ENCODE data around the gene UNC5A. TPM values are rescaled to one million over a fixed set of nuclear protein-coding genes. Genes with fewer than 3 reads are reported as not detected.

The UNC5A gene
- total and polyA plus RNA-seq, 7 donors = 0.03 to 0.25 (median 0.10) TPM; not detected in 4

- Histone ChIP-seq H3K4me1 (no peaks in the 10 kb centered on the region), H3K9me3 (no peaks in the 10 kb centered on the region), H3K4me3 (no peak overlapping the region), H3K36me3 (ENCODE audit: insufficient read depth in 1 of 2, low read depth in 1 of 2) (no peaks in the 10 kb centered on the region), H3K27me3 (ENCODE audit: insufficient read depth in 3 of 3, low read length in 2 of 3) (peaks cover 0 to 49% (median 6%) of the 10 kb centered on the region in 3 donors), H3K27ac (no peak overlapping the region)
- no peak for DNase-seq
- 67 to 75% (median 72%) methylated on average over 20 to 24 of the region's 24 CpGs for WGBS, 3 donors
- no peak for ATAC-seq
- no peak for TF ChIP-seq CTCF (IDR thresholded peaks at IDR 0.05)
- intact Hi-C loops (cut with DNase I) = no loop called here
These were observed 66.4 kb downstream of the UNC5A start for GRCh38 chr5:176876506-176877431.

- no peaks in the 10 kb centered on the region for H3K4me1 ChIP-seq
- H3K36me3 ChIP-seq (ENCODE audit: insufficient read depth in 1 of 2, low read depth in 1 of 2) = no peaks in the 10 kb centered on the region
- H3K4me3 ChIP-seq = no peak overlapping the region
- TF ChIP-seq CTCF (IDR thresholded peaks at IDR 0.05) = no peak
- H3K27me3 ChIP-seq (ENCODE audit: insufficient read depth in 3 of 3, low read length in 2 of 3) = peaks cover 0 to 49% (median 6%) of the 10 kb centered on the region in 3 donors
- no peaks in the 10 kb centered on the region for H3K9me3 ChIP-seq
- intact Hi-C loops (cut with DNase I) = no loop called here
- H3K27ac ChIP-seq = no peak overlapping the region
- DNase-seq (no peak), ATAC-seq (no peak)
- WGBS, 3 donors = 67 to 74% (median 70%) methylated on average over 18 to 21 of the region's 21 CpGs
These were observed 67.5 kb downstream of the UNC5A start for GRCh38 chr5:176877793-176878331.

GRCh38 chr5:176878463-176878862 is 68.1 kb downstream of the UNC5A start:
- 91 to 92% (median 91%) methylated on average over 12 of the region's 12 CpGs for WGBS, 3 donors
- DNase-seq (no peak), ATAC-seq (no peak)
- H3K27me3 ChIP-seq (ENCODE audit: insufficient read depth in 3 of 3, low read length in 2 of 3) = peaks cover 0 to 46% (median 6%) of the 10 kb centered on the region in 3 donors
- no peaks in the 10 kb centered on the region for H3K4me1 ChIP-seq
- TF ChIP-seq CTCF (IDR thresholded peaks at IDR 0.05) = no peak
- no peaks in the 10 kb centered on the region for H3K36me3 ChIP-seq (ENCODE audit: insufficient read depth in 1 of 2, low read depth in 1 of 2)
- H3K9me3 ChIP-seq = no peaks in the 10 kb centered on the region
- H3K27ac ChIP-seq = no peak overlapping the region
- intact Hi-C loops (cut with DNase I) = no loop called here
- H3K4me3 ChIP-seq = no peak overlapping the region

- no peaks in the 10 kb centered on the region for H3K4me1 ChIP-seq
- WGBS, 3 donors = 82 to 89% (median 86%) methylated on average over 21 to 23 of the region's 23 CpGs
- no peak overlapping the region for H3K27ac ChIP-seq
- ATAC-seq = no peak
- H3K9me3 ChIP-seq = no peaks in the 10 kb centered on the region
- no peak for DNase-seq
- TF ChIP-seq CTCF (IDR thresholded peaks at IDR 0.05) = no peak
- H3K36me3 ChIP-seq (ENCODE audit: insufficient read depth in 1 of 2, low read depth in 1 of 2) = no peaks in the 10 kb centered on the region
- no peak overlapping the region for H3K4me3 ChIP-seq
- intact Hi-C loops (cut with DNase I) = no loop called here
- peaks cover 0 to 40% (median 6%) of the 10 kb centered on the region in 3 donors for H3K27me3 ChIP-seq (ENCODE audit: insufficient read depth in 3 of 3, low read length in 2 of 3)
These were observed 68.7 kb downstream of the UNC5A start for GRCh38 chr5:176878906-176879662.
